HG03103 (cell line): ENCODE measurements around the gene WNT8A.

ENCODE experiments used
- ATAC-seq: cut with Tn5 transposase; IDR thresholded peaks from one replicate; pipeline ENCODE4 v1.9.1; 2021; ENCODE audit warnings: low read depth; ENCODE audit not compliant: unreplicated experiment

Gene WNT8A

DNA sequence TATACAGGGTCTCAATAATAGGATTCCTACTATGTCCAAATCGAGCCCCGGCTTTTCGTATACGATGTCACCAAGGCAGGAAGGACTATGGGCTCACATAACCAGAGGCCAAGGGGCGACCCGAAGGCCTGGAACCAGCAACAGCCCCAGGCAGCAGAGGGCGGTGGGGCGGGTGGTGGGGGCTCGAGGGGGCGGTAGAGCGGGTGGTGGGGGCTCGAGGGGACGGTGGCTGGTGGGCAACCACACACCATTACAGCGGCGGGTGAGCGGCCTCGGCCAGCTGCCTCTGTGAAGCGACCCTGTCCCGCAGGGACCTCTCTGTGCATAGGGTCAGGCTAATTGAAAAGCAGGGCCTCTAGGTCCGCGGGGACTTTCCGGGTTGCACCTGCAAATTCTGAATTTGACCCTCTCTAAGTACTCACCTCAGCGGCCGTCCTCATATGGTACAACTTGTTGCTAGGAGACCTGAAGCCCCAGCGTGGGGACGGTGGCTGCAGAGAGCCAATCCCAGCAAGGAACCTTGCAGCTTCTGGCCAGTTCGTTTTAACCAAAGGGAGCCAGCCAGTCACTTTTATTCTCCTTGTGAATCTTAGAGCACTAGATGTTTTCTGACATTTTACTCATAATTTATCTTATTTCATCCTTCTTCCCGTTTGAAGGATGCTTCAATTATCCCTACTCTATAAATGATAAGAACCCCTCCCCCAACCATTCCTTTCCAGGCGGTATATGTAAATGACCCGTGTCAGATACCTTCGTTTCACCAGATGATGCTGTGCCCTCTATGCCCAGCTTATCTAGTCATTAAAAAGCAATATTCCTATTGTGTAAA is 55.3 kb downstream of the WNT8A start, which contains the start of gene NME5:
TSS of gene NME5 (minus strand) at position 480 of the 832 bp plus-strand sequence. CDS start 648 bp downstream, outside the sequence.
- ATAC-seq, result no peak

DNA sequence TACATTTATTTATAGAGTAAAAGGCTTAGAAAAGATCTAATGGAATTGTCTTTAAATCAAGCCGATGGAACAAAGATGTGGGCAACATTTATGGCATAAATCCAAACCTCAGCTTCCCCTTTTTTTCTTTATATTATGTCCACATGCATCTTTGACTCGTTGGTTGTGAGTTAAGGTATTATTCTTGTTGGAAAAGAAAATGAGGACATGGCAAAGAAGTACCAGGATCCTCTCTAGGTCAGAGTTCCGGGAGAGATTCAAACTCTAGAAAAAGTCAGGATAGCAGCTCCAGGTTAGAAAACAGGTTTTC is 55.9 kb downstream of the WNT8A start:
- no peak for ATAC-seq

DNA sequence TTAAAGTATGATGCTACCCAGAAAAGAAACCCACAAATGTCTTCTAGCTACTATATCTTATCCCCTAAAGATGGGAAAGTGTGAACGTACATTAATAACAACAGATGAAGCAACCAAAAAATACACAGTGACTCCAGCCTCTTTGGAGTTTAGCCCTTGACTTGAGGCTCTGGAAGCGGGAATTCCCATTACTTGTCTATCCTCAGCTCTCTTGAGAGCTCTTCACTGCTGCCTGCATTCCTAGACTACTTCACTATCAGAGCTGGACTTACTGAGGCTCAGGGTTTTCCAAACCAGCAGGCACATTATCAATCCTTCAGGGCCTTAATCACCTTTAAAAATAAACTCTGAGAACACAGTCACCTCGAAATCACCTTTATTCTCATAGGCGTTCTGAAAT is 56.4 kb downstream of the WNT8A start:
- ATAC-seq, result no peak
